Measurements from ENCODE around the gene GPR21.

Gene GPR21

GRCh38 chr9:123036893-123037545 lies 3.6 kb downstream of the GPR21 start:
- no peak overlapping the region for H3K9ac ChIP-seq (ENCODE audit: low read length)
- H3K4me1 ChIP-seq (ENCODE audit: control insufficient read depth, insufficient read depth, low read length) = peaks cover 18% of the 10 kb centered on the region

GRCh38 chr9:123039617-123040219 lies 6.3 kb downstream of the GPR21 start:
- Histone ChIP-seq H3K4me1 (ENCODE audit: control insufficient read depth, insufficient read depth, low read length) (peaks cover 15% of the 10 kb centered on the region), H3K27ac (ENCODE audit: low read depth, low read length) (no peak overlapping the region), H3K36me3 (ENCODE audit: control insufficient read depth, insufficient read depth, low read length) (no peaks in the 10 kb centered on the region), H3K4me3 (ENCODE audit: low read length) (no peak overlapping the region), H3K9ac (ENCODE audit: low read length) (no peak overlapping the region), H3K27me3 (ENCODE audit: control insufficient read depth, insufficient read depth, low read length) (no peaks in the 10 kb centered on the region)

More at GRCh38 chr9:123036893-123037545, 3.6 kb downstream of the GPR21 start:
- no peaks in the 10 kb centered on the region for H3K27me3 ChIP-seq (ENCODE audit: control insufficient read depth, insufficient read depth, low read length)
- H3K36me3 ChIP-seq (ENCODE audit: control insufficient read depth, insufficient read depth, low read length) = no peaks in the 10 kb centered on the region
- H3K27ac ChIP-seq (ENCODE audit: low read depth, low read length) = peak overlapping the region; percentile 6
- no peak overlapping the region for H3K4me3 ChIP-seq (ENCODE audit: low read length)

- H3K4me3 ChIP-seq (ENCODE audit: low read length) = no peak overlapping the region
- H3K4me1 ChIP-seq (ENCODE audit: control insufficient read depth, insufficient read depth, low read length) = peaks cover 13% of the 10 kb centered on the region
- H3K27me3 ChIP-seq (ENCODE audit: control insufficient read depth, insufficient read depth, low read length) = no peaks in the 10 kb centered on the region
- H3K27ac ChIP-seq (ENCODE audit: low read depth, low read length) = no peak overlapping the region
- no peak overlapping the region for H3K9ac ChIP-seq (ENCODE audit: low read length)
- no peaks in the 10 kb centered on the region for H3K36me3 ChIP-seq (ENCODE audit: control insufficient read depth, insufficient read depth, low read length)
These were observed 7.3 kb downstream of the GPR21 start for GRCh38 chr9:123040801-123041200.

GRCh38 chr9:123041489-123041888 lies 8.0 kb downstream of the GPR21 start:
- Histone ChIP-seq H3K4me1 (ENCODE audit: control insufficient read depth, insufficient read depth, low read length) (peaks cover 7% of the 10 kb centered on the region), H3K4me3 (ENCODE audit: low read length) (no peak overlapping the region), H3K36me3 (ENCODE audit: control insufficient read depth, insufficient read depth, low read length) (no peaks in the 10 kb centered on the region), H3K9ac (ENCODE audit: low read length) (no peak overlapping the region), H3K27me3 (ENCODE audit: control insufficient read depth, insufficient read depth, low read length) (no peaks in the 10 kb centered on the region), H3K27ac (ENCODE audit: low read depth, low read length) (no peak overlapping the region)

- H3K27me3 ChIP-seq (ENCODE audit: control insufficient read depth, insufficient read depth, low read length) = no peaks in the 10 kb centered on the region
- no peak overlapping the region for H3K27ac ChIP-seq (ENCODE audit: low read depth, low read length)
- H3K4me3 ChIP-seq (ENCODE audit: low read length) = no peak overlapping the region
- H3K4me1 ChIP-seq (ENCODE audit: control insufficient read depth, insufficient read depth, low read length) = peaks cover 2% of the 10 kb centered on the region
- no peaks in the 10 kb centered on the region for H3K36me3 ChIP-seq (ENCODE audit: control insufficient read depth, insufficient read depth, low read length)
- H3K9ac ChIP-seq (ENCODE audit: low read length) = no peak overlapping the region
These were observed 9.8 kb downstream of the GPR21 start for GRCh38 chr9:123043081-123043939.

GRCh38 chr9:123044586-123044985 lies 11.1 kb downstream of the GPR21 start:
- no peak overlapping the region for H3K9ac ChIP-seq (ENCODE audit: low read length)
- H3K36me3 ChIP-seq (ENCODE audit: control insufficient read depth, insufficient read depth, low read length) = no peaks in the 10 kb centered on the region
- H3K27ac ChIP-seq (ENCODE audit: low read depth, low read length) = peak overlapping the region; percentile 33
- no peak overlapping the region for H3K4me3 ChIP-seq (ENCODE audit: low read length)
- peaks cover 12% of the 10 kb centered on the region for H3K4me1 ChIP-seq (ENCODE audit: control insufficient read depth, insufficient read depth, low read length)
- H3K27me3 ChIP-seq (ENCODE audit: control insufficient read depth, insufficient read depth, low read length) = no peaks in the 10 kb centered on the region

- Histone ChIP-seq H3K36me3 (ENCODE audit: control insufficient read depth, insufficient read depth, low read length) (no peaks in the 10 kb centered on the region), H3K9ac (ENCODE audit: low read length) (no peak overlapping the region), H3K4me1 (ENCODE audit: control insufficient read depth, insufficient read depth, low read length) (peaks cover 13% of the 10 kb centered on the region), H3K4me3 (ENCODE audit: low read length) (no peak overlapping the region), H3K27ac (ENCODE audit: low read depth, low read length) (no peak overlapping the region), H3K27me3 (ENCODE audit: control insufficient read depth, insufficient read depth, low read length) (no peaks in the 10 kb centered on the region)
These were observed 13.1 kb downstream of the GPR21 start for GRCh38 chr9:123046406-123047195.

GRCh38 chr9:123048748-123049147 lies 15.3 kb downstream of the GPR21 start:
- no peak overlapping the region for H3K4me3 ChIP-seq (ENCODE audit: low read length)
- peaks cover 18% of the 10 kb centered on the region for H3K4me1 ChIP-seq (ENCODE audit: control insufficient read depth, insufficient read depth, low read length)
- no peaks in the 10 kb centered on the region for H3K27me3 ChIP-seq (ENCODE audit: control insufficient read depth, insufficient read depth, low read length)
- no peak overlapping the region for H3K9ac ChIP-seq (ENCODE audit: low read length)
- peak overlapping the region; percentile 52 for H3K27ac ChIP-seq (ENCODE audit: low read depth, low read length)
- H3K36me3 ChIP-seq (ENCODE audit: control insufficient read depth, insufficient read depth, low read length) = no peaks in the 10 kb centered on the region

- Histone ChIP-seq H3K4me1 (ENCODE audit: control insufficient read depth, insufficient read depth, low read length) (peaks cover 18% of the 10 kb centered on the region), H3K4me3 (ENCODE audit: low read length) (no peak overlapping the region), H3K27me3 (ENCODE audit: control insufficient read depth, insufficient read depth, low read length) (no peaks in the 10 kb centered on the region), H3K9ac (ENCODE audit: low read length) (no peak overlapping the region), H3K36me3 (ENCODE audit: control insufficient read depth, insufficient read depth, low read length) (no peaks in the 10 kb centered on the region), H3K27ac (ENCODE audit: low read depth, low read length) (peak overlapping the region; percentile 16)
These were observed 16.2 kb downstream of the GPR21 start for GRCh38 chr9:123049589-123050222.

- no peak overlapping the region for H3K27ac ChIP-seq (ENCODE audit: low read depth, low read length)
- no peaks in the 10 kb centered on the region for H3K36me3 ChIP-seq (ENCODE audit: control insufficient read depth, insufficient read depth, low read length)
- H3K9ac ChIP-seq (ENCODE audit: low read length) = no peak overlapping the region
- peaks cover 18% of the 10 kb centered on the region for H3K4me1 ChIP-seq (ENCODE audit: control insufficient read depth, insufficient read depth, low read length)
- H3K27me3 ChIP-seq (ENCODE audit: control insufficient read depth, insufficient read depth, low read length) = no peaks in the 10 kb centered on the region
- H3K4me3 ChIP-seq (ENCODE audit: low read length) = no peak overlapping the region
These were observed 19.6 kb downstream of the GPR21 start for GRCh38 chr9:123053046-123053445.

- Histone ChIP-seq H3K27me3 (ENCODE audit: control insufficient read depth, insufficient read depth, low read length) (no peaks in the 10 kb centered on the region), H3K4me1 (ENCODE audit: control insufficient read depth, insufficient read depth, low read length) (peaks cover 15% of the 10 kb centered on the region), H3K4me3 (ENCODE audit: low read length) (no peak overlapping the region), H3K9ac (ENCODE audit: low read length) (no peak overlapping the region), H3K36me3 (ENCODE audit: control insufficient read depth, insufficient read depth, low read length) (peaks cover 1% of the 10 kb centered on the region), H3K27ac (ENCODE audit: low read depth, low read length) (no peak overlapping the region)
These were observed 20.2 kb downstream of the GPR21 start for GRCh38 chr9:123053711-123054110.

All from rectal smooth muscle tissue (tissue), 1 donor.